Activated effector memory CD4-positive, alpha-beta T cell treated with anti-CD3 and anti-CD28 coated beads, Interleukin-2, amount 50 U/mL, for 16 hours (primary cell): ENCODE results near the gene ALX4.
A peak's percentile ranks its signal among the peaks of the same experiment; 100 is the strongest.

Experiments used
- DNase-seq: peaks from one replicate; pipeline ENCODE4 v3.0.0-alpha.2; 2020

The ALX4 gene

GRCh38 chr11:44335052-44335760, 25.3 kb upstream of the ALX4 start:
- no peak for DNase-seq

- DNase-seq: no peak
Observed at GRCh38 chr11:44334356-44335004, 24.5 kb upstream of the ALX4 start.

DNA sequence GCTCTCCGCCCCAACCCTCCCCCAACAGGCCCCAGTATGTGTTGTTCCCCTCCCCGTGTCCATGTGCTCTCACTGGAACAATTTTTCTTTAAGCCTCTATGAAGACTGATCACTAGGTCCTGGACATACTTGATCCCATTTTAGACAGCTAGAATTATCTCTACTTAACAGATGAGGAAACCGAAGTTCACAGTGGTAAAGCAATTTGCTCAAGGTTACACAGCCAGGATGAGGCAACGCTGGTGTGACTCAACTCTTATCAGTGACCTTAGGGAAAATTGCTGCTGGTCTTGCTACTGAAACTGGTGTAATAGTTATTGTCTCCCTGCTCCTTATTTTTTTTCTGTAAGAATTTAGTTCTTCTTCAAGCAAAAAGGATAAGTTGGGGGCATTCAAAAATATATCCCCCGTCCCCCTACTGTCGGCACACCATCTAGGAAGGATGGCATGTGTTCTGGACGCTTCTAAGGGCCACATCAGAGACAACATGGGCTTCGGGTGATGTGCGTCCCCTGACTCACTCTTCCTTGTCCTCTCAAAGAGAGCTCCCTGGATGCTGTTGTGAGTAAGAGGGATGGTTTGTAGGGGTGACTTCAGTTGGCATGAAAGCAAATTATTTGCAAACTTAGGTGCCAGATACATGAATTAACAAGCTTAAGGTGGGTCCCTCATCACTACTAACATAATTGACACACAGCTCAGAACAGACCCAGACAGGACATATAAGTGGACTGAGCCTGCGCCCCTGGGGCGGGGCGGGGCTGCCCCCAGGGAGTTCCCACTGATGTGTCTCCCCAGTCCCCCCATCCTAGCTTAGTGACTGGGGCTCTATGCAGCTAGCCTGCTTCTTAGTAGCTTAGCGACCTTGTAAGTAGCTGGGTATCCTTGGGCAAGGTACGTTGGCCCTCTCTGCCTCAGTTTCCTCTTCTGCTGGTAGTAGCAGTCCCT, 23.6 kb upstream of the ALX4 start:
- DNase-seq: no peak

DNA sequence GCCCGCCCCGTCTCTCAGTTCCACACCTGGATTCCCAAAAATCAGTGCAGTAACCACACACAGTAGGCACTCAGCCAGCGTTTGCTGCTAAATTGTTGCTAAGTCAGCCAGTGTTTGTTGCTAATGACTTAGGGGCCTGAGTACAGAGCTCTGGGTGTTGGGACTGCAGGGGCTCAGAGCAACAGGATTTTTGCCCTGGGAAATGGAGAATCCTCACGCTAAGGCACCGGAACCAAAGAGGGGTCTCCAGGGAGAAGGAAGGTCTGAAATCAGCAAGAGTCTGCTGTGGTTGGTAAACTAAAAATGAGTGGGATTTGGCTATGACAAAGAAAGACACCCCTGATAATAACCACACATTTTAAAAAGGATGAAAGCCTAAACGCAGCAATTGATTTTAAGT, 22.7 kb upstream of the ALX4 start:
- no peak for DNase-seq

DNA sequence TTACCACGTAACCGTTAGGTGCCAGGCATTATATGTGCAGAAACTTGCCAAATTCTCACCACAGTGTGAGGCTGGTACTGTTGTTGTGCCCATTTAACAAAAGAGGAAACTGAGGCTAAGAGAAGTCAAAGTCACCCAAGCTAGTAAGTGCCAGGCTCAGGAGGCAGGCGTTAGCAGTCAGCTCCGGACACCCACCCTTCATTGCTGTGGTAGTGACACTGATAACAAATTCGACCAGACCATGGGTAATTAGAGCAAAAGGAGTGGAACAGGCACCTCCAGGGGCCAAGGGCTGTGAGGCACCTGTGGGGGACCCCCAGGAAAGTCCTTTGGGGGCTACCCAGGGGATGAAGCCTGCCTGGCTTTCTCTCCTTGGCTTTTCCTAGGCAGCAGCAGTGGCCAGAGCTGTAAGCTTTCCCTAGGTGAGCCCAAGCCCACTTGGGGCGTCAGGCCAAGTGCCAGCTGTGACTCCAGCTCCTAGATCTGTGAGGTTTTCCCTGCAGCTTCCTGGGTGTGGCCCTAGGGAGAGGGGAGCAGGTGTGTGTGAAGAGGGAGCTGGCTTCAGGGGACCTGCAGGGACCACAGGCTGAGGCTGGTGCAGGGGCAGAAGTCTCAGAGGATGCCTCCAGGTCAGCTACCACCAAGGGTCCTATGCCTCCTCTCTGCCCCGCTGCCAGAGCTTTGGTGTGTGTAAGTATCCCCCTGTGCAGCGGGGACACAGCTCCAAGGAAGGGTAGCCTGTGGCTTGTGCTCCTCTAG, 19.7 kb upstream of the ALX4 start:
- DNase-seq: no peak

GRCh38 chr11:44328138-44328660, 18.3 kb upstream of the ALX4 start:
- DNase-seq: no peak

GRCh38 chr11:44327730-44328129, 17.8 kb upstream of the ALX4 start:
- DNase-seq: no peak

- peak; percentile 50 for DNase-seq
Observed at GRCh38 chr11:44326615-44327475, 16.9 kb upstream of the ALX4 start.

DNA sequence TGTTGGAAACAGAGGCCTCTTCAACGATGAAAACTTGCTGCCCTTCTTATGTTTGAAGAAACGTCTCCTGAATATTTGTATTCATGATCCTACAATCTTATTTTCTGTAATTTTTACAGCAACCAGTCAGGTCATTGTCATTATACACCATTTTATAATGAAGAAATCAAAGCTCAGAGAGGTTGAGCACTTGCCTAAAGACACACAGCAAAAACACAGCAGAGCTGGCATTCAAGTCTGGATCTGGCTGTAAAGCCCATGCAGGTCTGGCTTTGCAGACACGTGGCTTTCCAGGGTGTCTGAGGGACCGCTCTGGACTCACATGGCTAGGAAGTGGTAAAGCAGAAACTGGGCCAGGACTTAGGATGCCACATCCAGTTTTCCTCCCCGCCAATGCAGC, 15.8 kb upstream of the ALX4 start:
- DNase-seq: no peak

- DNase-seq: no peak
Observed at GRCh38 chr11:44324749-44325525, 15.0 kb upstream of the ALX4 start.

- no peak for DNase-seq
Observed at GRCh38 chr11:44324222-44324621, 14.3 kb upstream of the ALX4 start.

GRCh38 chr11:44322243-44322642, 12.3 kb upstream of the ALX4 start:
- no peak for DNase-seq

DNA sequence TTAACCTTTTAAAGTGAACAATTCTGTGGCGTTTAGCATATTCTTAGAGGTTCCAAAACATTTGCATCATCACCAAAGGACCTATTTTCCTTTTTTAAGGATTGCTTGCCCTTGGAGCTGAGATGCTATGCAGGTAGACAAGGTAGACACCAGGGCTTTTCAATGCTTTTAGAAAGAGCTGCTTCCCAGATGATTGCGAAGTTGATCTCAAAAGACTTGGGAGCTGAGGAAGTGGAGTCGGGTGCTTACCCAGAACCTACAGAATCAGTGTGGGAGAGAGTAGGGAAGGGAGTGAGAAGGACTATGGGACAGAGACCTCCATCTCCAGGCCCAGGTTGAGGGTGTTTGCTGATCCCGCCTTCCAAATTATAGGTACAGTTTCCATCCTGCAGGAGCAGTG, 11.1 kb upstream of the ALX4 start:
- DNase-seq: no peak

- no peak for DNase-seq
Observed at GRCh38 chr11:44320289-44320973, 10.5 kb upstream of the ALX4 start.

- no peak for DNase-seq
Observed at GRCh38 chr11:44319552-44320288, 9.8 kb upstream of the ALX4 start.

DNA sequence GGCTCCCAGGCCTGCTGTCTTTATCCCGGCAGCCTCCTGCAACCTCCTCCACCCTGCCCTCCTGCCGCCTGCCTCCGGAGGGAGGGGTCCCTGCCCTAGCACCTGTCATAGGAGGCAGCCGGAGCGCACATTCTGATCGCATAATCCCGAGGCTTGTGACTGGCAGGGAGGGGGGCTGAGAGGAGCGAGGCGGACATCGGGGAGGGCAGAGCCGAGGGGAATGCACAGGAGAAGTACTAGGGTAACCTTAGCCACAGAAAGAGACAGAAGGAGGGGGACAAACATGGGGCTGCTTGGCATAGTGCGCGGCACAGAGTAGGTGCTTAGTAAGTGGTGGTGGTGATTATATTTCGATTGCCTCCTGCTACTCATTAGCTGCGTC, 9.2 kb upstream of the ALX4 start:
- DNase-seq: no peak

DNA sequence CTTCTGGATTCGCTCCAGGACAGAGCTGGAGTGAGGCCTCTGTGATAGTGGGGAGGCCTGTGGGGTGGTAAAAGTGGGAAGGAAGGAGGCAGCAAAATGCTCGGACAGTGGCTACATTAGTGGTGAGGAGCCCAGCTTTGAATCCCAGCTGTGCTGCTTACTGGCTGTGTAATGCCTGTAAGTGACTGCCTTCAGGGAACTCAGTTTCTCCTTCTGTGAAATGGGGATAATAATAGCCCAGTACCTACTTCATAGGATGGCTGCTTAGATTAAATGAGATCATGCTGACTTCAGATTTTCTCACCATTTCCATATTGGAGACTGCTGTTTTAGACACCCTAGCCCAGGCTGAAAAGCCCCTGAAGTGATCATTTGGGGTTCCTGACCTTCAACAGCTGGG, 8.4 kb upstream of the ALX4 start:
- DNase-seq: no peak

DNA sequence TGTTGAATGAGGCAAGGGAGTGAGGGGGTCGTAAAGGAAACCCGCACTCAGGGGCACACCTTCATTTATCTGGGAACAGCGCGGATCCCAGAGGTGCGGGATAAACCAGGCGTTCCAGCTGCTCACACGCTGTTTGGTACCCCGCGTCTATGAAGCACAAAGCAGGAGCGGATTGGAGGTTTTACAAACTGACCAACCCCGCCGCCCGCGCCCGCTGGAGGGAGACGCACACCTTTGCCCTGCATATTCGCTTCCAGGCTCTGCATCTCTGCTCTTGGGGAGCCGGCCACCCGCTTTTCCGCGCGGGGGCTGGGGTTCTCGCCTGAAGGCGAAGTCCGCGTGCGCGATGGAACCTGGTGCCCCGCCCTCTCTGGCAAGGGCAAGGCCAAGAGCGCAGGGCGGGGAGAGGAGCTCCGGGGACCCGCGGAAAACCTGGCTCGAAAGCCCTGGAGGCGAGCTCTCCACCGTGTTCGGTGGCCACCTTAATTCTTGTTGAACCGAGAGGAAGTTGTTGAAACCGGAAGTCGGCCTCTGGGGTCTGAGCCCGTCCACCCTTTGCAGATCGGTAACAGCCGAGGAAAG, 6.8 kb upstream of the ALX4 start:
- no peak for DNase-seq
